ENCODE data around the gene RIMBP3C.
"Not testable (repeated sequence)": the region's sequence is repeated elsewhere in the genome, so short reads cannot be mapped to it uniquely, and the experiment has no call there.

Gene RIMBP3C

DNA sequence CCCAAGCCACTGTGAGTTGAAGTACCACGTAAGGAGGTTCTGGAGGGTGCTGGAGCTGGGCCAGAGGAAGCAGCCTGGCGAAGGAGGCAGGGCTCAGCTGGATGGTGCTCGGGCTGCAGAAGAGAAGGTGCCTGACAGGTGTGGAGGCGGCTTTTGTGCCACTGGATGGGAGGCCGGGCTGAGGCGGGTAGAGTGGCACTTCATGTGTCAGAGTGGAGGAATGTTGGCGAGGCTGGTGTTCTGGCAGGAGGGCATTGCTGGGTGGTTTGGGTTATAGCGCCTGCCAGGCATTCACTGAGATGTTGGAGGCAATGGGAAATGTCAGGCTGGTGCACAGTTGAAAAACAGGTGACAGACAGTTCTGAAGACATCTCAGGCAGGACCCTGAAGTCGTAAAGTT is 40.4 kb upstream of the RIMBP3C start:
- H3K27ac ChIP-seq: no peak overlapping the region
- TF ChIP-seq, protein P1, sequence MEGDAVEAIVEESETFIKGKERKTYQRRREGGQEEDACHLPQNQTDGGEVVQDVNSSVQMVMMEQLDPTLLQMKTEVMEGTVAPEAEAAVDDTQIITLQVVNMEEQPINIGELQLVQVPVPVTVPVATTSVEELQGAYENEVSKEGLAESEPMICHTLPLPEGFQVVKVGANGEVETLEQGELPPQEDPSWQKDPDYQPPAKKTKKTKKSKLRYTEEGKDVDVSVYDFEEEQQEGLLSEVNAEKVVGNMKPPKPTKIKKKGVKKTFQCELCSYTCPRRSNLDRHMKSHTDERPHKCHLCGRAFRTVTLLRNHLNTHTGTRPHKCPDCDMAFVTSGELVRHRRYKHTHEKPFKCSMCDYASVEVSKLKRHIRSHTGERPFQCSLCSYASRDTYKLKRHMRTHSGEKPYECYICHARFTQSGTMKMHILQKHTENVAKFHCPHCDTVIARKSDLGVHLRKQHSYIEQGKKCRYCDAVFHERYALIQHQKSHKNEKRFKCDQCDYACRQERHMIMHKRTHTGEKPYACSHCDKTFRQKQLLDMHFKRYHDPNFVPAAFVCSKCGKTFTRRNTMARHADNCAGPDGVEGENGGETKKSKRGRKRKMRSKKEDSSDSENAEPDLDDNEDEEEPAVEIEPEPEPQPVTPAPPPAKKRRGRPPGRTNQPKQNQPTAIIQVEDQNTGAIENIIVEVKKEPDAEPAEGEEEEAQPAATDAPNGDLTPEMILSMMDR (IDR thresholded peaks at IDR 0.05): no peak
- TF ChIP-seq ZFX (IDR thresholded peaks at IDR 0.05; ENCODE audit: borderline replicate concordance): no peak

DNA sequence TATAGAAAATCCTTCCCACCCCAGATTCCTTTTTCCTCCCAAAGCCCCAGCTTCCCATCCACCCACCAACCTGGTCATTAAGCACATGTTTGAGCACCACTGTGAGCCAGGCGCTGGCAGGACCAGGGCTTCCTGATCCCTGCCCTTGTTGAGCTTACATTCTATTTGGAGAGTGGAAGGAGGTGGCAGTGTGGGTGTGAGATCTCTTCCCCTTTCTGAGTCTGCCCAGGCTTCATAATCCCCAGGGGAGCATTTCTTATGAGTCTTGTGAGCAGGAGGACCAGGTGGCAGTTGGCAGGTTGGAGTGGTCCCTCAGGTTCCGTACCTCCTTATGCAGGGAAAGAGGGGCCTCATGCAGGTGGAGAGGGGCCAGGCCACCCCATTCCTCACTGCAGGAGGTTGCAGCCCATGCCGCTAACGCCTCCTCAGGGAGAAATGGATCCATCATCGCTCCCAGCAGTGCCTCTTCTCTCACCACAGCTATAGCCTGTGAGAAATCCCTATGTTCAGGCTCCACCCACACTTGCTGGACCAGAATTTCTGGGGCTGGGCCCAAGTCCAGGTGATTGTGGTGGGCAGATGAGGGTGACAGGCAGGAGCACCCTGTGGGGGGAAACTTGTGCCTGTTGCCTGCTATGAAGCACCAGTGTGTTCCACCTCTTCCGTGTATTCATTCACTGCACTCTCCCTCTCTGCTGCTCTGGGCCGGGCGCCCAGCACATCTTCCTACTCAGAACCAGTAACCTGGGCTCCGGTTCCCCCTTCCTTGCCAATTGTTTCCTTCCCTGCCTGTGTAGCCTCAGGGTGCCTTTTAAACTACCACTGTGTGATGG is 39.8 kb upstream of the RIMBP3C start:
- no peak overlapping the region for H3K27ac ChIP-seq
- TF ChIP-seq, protein P1 (IDR thresholded peaks at IDR 0.05): no peak
- no peak for TF ChIP-seq ZFX (IDR thresholded peaks at IDR 0.05; ENCODE audit: borderline replicate concordance)

DNA sequence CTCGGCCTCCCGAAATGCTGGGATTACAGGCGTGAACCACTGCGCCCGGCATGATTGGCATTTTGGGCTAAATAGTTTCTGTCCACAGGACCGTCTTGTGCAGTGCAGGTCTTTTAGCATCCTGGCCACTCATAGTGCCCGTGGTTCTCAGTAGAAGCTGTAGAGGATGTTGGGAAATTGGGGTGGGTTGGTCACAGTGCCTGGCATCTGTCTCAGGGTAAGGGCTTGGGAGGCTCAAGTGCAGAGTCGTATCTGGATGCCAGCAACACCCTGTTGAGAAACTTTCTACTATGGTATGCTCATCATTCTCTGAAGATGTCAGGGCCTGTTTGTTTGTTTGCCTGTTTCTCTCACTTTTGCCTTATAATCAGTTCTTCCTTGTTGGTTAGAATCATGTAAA is 38.1 kb upstream of the RIMBP3C start:
- TF ChIP-seq ZFX (IDR thresholded peaks at IDR 0.05; ENCODE audit: borderline replicate concordance): no peak
- TF ChIP-seq, protein P1 (IDR thresholded peaks at IDR 0.05): no peak
- H3K27ac ChIP-seq: no peak overlapping the region

DNA sequence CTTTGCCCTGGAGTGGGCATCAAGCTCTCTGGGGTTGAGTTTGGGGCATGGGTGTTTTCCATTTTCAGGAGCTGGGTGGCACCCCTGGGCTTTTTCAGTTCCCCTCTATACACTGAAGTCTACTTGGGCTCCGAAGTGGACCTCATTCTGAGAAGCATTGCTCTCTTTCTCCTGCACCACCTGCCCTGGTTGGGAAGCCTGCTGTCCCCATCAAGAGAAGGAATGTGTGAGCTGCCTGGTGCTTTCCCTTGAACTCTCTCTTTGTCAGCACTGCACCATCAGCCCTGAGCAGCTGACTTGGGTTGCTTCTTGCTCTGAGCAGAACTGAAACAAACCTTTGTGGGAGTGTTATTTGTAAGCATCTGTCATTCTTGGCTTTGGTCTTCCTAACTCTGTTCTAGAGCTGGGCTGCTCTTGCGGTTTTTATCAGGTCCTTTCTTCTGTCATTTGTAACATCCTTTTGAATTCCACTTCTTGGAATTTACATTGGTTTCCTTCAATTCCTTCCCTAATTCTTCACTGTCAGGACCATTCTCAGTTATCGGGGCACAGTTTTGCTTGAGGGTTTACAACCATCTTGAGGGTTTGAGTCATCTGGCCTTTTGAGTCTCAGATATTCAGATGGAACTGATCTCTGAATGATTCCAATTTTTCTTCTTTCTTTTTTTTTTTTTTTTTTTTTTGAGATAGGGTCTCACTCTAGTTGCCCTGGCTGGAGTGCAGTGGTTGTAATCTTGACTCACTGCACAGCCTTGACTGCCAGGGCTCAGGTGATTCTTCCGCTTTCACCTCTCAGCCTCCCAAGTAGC is 36.7 kb upstream of the RIMBP3C start:
- no peak for TF ChIP-seq ZFX (IDR thresholded peaks at IDR 0.05; ENCODE audit: borderline replicate concordance)
- TF ChIP-seq, protein P1 (IDR thresholded peaks at IDR 0.05): no peak
- H3K27ac ChIP-seq: no peak overlapping the region

DNA sequence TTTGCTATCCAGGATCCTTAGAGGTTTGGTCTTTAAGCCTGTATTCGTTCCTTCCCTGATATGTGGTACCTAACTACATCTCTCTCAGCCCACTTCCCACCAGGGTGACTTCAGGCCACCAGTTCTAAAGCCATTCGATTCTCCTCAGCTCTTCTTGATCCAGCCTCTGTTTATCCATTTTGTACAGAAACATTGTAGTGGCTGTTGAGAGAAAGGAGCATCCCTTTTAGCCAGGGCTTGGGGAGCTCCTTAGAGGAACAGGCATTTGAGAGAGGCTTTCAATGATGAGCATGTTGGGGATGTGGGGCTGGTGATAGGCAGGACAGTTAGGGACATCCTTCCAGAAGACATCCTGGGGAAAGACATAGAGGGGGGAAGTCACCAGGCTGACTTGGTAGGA is 34.1 kb upstream of the RIMBP3C start:
- no peak for TF ChIP-seq ZFX (IDR thresholded peaks at IDR 0.05; ENCODE audit: borderline replicate concordance)
- TF ChIP-seq, protein P1 (IDR thresholded peaks at IDR 0.05): no peak
- H3K27ac ChIP-seq: no peak overlapping the region

DNA sequence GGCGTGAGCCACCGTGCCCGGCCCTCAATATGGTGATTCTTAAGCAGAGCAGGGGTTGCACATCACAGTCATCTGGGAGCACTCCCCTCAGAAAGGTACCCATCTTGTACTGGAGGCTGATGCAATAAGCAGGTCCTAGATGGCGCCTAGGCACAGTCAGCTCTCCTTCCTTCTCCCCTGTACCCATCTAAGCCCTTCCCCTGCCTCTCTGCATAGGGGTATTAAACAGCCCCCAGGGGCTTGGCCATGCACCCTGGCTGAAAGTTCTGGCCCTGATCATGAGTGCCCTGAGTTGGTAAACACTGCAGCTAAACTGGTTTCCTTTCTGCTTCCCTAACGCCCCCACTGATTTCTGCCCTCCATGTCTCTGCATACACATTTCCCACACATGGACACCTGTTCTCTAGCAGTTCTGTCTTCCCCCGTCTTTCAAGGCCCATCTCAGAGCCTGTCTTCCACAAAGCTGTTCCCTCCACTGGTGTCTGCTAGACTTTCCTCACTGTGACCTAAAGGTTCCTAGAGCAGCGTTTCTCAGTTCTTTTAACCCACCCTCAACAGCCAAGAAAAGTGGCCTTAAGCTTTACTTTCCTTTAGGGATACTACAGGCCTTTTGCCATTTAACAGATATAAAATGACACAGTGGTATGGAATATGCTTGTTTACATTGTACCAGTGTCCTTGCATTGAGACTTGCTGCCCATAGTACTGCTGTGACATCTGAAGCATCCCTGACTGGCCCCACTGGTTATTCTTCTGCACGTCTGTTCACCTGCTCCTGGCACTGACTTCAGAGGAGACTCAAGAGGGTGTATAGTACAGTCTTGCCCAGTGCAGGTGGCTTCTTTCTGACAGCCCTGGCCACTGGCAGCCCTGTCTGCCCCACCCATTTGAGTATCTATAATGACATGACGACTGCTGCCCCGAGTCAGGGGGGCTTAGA is 31.8 kb upstream of the RIMBP3C start:
- 0 out of 2 replicates have a peak overlapping the region, but pooled peaks have one; percentile 4 for H3K27ac ChIP-seq
- TF ChIP-seq ZFX (IDR thresholded peaks at IDR 0.05; ENCODE audit: borderline replicate concordance): no peak
- TF ChIP-seq, protein P1 (IDR thresholded peaks at IDR 0.05): no peak

DNA sequence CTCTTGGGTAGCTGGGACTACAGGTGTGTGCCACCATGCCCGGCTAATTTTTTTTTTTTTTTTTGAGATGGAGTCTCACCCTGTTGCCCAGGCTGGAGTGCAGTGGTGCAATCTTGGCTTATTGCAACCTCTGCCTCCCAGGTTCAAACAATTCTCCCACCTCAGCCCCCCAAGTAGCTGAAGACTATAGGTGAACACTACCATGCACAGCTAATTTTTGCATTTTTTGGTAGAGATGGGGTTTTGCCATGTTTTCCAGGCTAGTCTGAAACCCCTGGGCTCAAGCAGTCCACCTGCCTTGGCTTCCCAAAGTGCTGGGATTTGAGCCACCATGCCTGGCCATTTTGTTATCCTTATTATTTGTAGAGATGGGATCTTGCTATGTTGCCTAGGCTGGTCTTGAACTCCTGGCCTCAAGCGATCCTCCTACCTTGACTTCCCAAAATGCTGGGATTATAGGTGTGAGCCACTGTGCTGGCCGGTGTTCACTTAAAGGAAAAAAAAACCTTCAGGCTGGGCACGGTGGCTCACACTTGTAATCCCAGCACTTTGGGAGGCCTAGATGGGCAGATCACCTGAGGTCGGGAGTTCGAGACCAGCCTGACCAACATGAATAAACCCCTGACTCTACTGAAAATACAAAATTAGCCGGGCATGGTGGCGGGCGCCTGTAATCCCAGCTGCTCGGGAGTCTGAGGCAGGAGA is 29.9 kb upstream of the RIMBP3C start:
- not testable (repeated sequence) for H3K27ac ChIP-seq

DNA sequence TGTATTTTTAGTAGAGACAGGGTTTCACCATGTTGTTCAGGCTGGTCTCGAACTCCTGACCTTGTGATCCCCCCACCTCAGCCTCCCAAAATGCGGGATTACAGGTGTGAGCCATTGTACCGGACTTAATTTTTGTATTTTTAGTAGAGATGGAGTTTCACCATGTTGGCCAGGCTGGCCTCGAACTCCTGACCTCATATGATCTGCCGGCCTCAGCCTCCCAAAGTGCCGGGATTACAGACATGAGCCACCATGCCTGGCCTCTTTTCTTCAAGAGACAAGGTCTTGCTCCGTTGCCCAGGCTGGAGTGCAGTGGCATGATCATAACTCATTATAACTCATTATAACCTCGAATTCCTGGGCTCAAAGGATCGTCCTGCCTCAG is 29.4 kb upstream of the RIMBP3C start:
- H3K27ac ChIP-seq: not testable (repeated sequence)

Data from 22Rv1 (cell line).